B cell (primary cell): ENCODE data around the gene CTBP2. TPM values are rescaled to one million over a fixed set of nuclear protein-coding genes. Genes with fewer than 3 reads are reported as not detected.

Experiments used
- ATAC-seq: fragments of 200-7000 bp; cut with Tn5 transposase; one replicate; pipeline ENCODE4 v1.10.0; 2021; ENCODE audit warnings: low read depth, mild to moderate bottlenecking, moderate number of reproducible peaks, moderate library complexity
- CTCF ChIA-PET: fragments of 350-600 bp; sonication (Branson Sonifier 250); formaldehyde crosslinking; loops from one replicate; lab custom pipeline; 2021; ENCODE audit warnings: antibody characterized with exemption, inconsistent platforms; lab: Charles Lee
- POLR2A ChIA-PET: fragments of 350-600 bp; sonication (Branson Sonifier 250); formaldehyde crosslinking; loops from one replicate; lab custom pipeline; 2021; ENCODE audit warnings: antibody characterized with exemption; lab: Charles Lee
- DNase-seq: peaks from one replicate; pipeline ENCODE4 v3.0.0; 2013
- H2AFZ ChIP-seq: 2 replicates; pipeline ENCODE4 v1.6.1; 2012; ENCODE audit warnings: mild to moderate bottlenecking, low read depth, low read length; ENCODE audit not compliant: insufficient read depth, poor library complexity, severe bottlenecking
- H3K27ac ChIP-seq, 2 donors: 1 replicate in 1 of 2; 2 replicates in 1 of 2; pipeline ENCODE4 v1.5.1; 2012 to 2013; ENCODE audit warnings: low read length in 2 of 2, mild to moderate bottlenecking in 2 of 2, moderate library complexity in 1 of 2
- H3K27me3 ChIP-seq, 4 experiments: fragments of 200-600 bp in 1 of 4; sonication (generic) in 1 of 4; replicated peaks in 1 of 4; 1 replicate in 2 of 4; 2 replicates in 2 of 4; pipeline versions ENCODE4 v1.6.1 to v1.7.0; 2013 to 2016; ENCODE audit warnings: low read length in 3 of 4, mild to moderate bottlenecking in 2 of 4, mixed read lengths in 1 of 4, moderate library complexity in 1 of 4; ENCODE audit not compliant: insufficient read depth in 4 of 4, control insufficient read depth in 3 of 4; ENCODE audit errors: control extremely low read depth in 1 of 4
- H3K36me3 ChIP-seq, 2 experiments: replicated peaks in 1 of 2; 1 replicate in 1 of 2; 2 replicates in 1 of 2; pipeline versions ENCODE4 v1.6.1 to v1.7.1; 2013; ENCODE audit warnings: low read length in 1 of 2; ENCODE audit not compliant: insufficient read depth in 2 of 2, control insufficient read depth in 1 of 2; ENCODE audit errors: control extremely low read depth in 1 of 2, extremely low read depth in 1 of 2
- H3K4me1 ChIP-seq, 2 donors: fragments of 200-600 bp in 1 of 2; sonication (generic) in 1 of 2; 1 replicate in 1 of 2; 2 replicates in 1 of 2; pipeline versions ENCODE4 v1.5.1 to v1.6.1; 2013 to 2017; ENCODE audit warnings: low read length in 2 of 2; ENCODE audit not compliant: control insufficient read depth in 2 of 2, insufficient read depth in 2 of 2
- H3K4me2 ChIP-seq: replicated peaks from 2 replicates; pipeline ENCODE3; 2012; ENCODE audit warnings: mild to moderate bottlenecking, low read depth, low read length; ENCODE audit not compliant: poor library complexity, severe bottlenecking
- H3K4me3 ChIP-seq, 5 experiments: fragments of 200-600 bp in 1 of 5; sonication (generic) in 1 of 5; 1 replicate in 3 of 5; 2 replicates in 2 of 5; pipeline versions ENCODE4 v1.5.1 to v1.7.0; 2011 to 2016; ENCODE audit warnings: low read length in 4 of 5, mild to moderate bottlenecking in 4 of 5, low read depth in 2 of 5, control low read depth in 1 of 5, moderate library complexity in 1 of 5; ENCODE audit not compliant: insufficient read depth in 1 of 5; ENCODE audit errors: control extremely low read depth in 1 of 5, extremely low read depth in 1 of 5
- H3K79me2 ChIP-seq: fragments of 200-600 bp; sonication (generic); one replicate; pipeline ENCODE4 v1.6.0; 2016; ENCODE audit warnings: low read length; ENCODE audit not compliant: control insufficient read depth, insufficient read depth
- H3K9ac ChIP-seq: fragments of 200-600 bp; sonication (generic); 2 replicates; pipeline ENCODE4 v1.6.1; 2017; ENCODE audit warnings: mild to moderate bottlenecking, low read length, moderate library complexity
- H3K9me3 ChIP-seq, 3 donors: one replicate each; pipeline versions ENCODE4 v1.6.1 to v1.7.1; 2013; ENCODE audit warnings: low read length in 2 of 3; ENCODE audit not compliant: control insufficient read depth in 2 of 3, insufficient read depth in 1 of 3; ENCODE audit errors: control extremely low read depth in 1 of 3
- H4K20me1 ChIP-seq: 2 replicates; pipeline ENCODE4 v1.6.0; 2012; ENCODE audit warnings: mild to moderate bottlenecking, low read length; ENCODE audit not compliant: insufficient read depth, control insufficient read depth, poor library complexity, severe bottlenecking
- H3K27ac Mint-ChIP-seq: one replicate; pipeline ENCODE4 v1.8.0; 2021; ENCODE audit warnings: mixed read lengths
- H3K27me3 Mint-ChIP-seq: one replicate; pipeline ENCODE4 v1.8.0; 2021; ENCODE audit warnings: mixed read lengths
- H3K4me1 Mint-ChIP-seq: one replicate; pipeline ENCODE4 v1.8.0; 2021; ENCODE audit warnings: mixed read lengths
- H3K4me3 Mint-ChIP-seq: one replicate; pipeline ENCODE4 v1.8.0; 2021; ENCODE audit warnings: mixed read lengths
- H3K9me3 Mint-ChIP-seq: one replicate; pipeline ENCODE4 v1.8.0; 2022; ENCODE audit warnings: mixed read lengths; ENCODE audit not compliant: insufficient read depth
- EZH2 ChIP-seq: IDR thresholded peaks from 2 replicates; pipeline ENCODE4 v1.6.1; 2012; ENCODE audit warnings: borderline replicate concordance, low read depth, mild to moderate bottlenecking, moderate library complexity, low read length; ENCODE audit not compliant: insufficient read depth, poor library complexity, severe bottlenecking
- WGBS: methylation state at CpG from one replicate; pipeline ENCODE4 v1.1.5; 2013; ENCODE audit warnings: missing lambda C conversion rate; ENCODE audit not compliant: insufficient coverage; 5-methylcytosine and 5-hydroxymethylcytosine counted together
- intact Hi-C: fragments of 100-400 bp; cut with micrococcal nuclease; formaldehyde crosslinking; loops from one replicate; pipeline ENCODE4 v1.10.0; 2022
- polyA plus RNA-seq: library from polyadenylated mRNA; depleted of rRNA; stranded (reverse); fragments of >200 nt; gene quantifications from 2 replicates; pipeline ENCODE4 v1.2.3, GENCODE V29; 2012
- total RNA-seq, 2 donors: library from RNA; stranded (reverse); fragments of 120-200 nt in 1 of 2; gene quantifications; 1 replicate in 1 of 2; 2 replicates in 1 of 2; pipeline versions ENCODE4 v1.2.3 to v1.2.4, GENCODE V29; 2013 to 2022
- TF ChIP-seq, protein P1 (sequence below): fragments of 200-600 bp; IDR thresholded peaks from one replicate; pipeline ENCODE4 v1.8.0; 2022; ENCODE audit warnings: antibody characterized with exemption, mild to moderate bottlenecking

The CTBP2 gene
- total and polyA plus RNA-seq, 2 donors (not counting 1 experiment from before 2014, with no cell fraction given) = 0.39 to 0.85 TPM

GRCh38 chr10:125187238-125188194 lies 27.2 kb upstream of the CTBP2 start:
- Histone ChIP-seq H3K4me3 (no peak overlapping the region), H3K4me1 (no peaks in the 10 kb centered on the region), H3K4me2 (no peak overlapping the region), H3K27ac (no peak overlapping the region), H3K27me3 (peaks cover 0 to 26% (median 0%) of the 10 kb centered on the region in 4 experiments), H3K36me3 (no peaks in the 10 kb centered on the region), H3K9me3 (no peaks in the 10 kb centered on the region), H2AFZ (no peak overlapping the region), H4K20me1 (no peaks in the 10 kb centered on the region), H3K9ac (no peak overlapping the region), H3K79me2 (no peaks in the 10 kb centered on the region)
- intact Hi-C loops = no loop called here
- peaks cover 49% of the 10 kb centered on the region for H3K27me3 Mint-ChIP-seq
- ChIA-PET CTCF (no interaction called here), POLR2A (interaction anchor here (0.7 kb wide), 1 partner anchor 617 kb away, joined by 3 read pairs; no protein-coding TSS in a partner anchor)
- ATAC-seq = no peak
- no peaks in the 10 kb centered on the region for H3K4me1 Mint-ChIP-seq
- H3K4me3 Mint-ChIP-seq = no peak overlapping the region
- 80% methylated on average over 5 of the region's 6 CpGs for WGBS
- no peaks in the 10 kb centered on the region for H3K9me3 Mint-ChIP-seq
- no peak for DNase-seq
- no peak overlapping the region for H3K27ac Mint-ChIP-seq
- TF ChIP-seq EZH2 = no peak
- TF ChIP-seq, protein P1, sequence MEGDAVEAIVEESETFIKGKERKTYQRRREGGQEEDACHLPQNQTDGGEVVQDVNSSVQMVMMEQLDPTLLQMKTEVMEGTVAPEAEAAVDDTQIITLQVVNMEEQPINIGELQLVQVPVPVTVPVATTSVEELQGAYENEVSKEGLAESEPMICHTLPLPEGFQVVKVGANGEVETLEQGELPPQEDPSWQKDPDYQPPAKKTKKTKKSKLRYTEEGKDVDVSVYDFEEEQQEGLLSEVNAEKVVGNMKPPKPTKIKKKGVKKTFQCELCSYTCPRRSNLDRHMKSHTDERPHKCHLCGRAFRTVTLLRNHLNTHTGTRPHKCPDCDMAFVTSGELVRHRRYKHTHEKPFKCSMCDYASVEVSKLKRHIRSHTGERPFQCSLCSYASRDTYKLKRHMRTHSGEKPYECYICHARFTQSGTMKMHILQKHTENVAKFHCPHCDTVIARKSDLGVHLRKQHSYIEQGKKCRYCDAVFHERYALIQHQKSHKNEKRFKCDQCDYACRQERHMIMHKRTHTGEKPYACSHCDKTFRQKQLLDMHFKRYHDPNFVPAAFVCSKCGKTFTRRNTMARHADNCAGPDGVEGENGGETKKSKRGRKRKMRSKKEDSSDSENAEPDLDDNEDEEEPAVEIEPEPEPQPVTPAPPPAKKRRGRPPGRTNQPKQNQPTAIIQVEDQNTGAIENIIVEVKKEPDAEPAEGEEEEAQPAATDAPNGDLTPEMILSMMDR = no peak
